BLaER1 treated with 17β-estradiol and CSF1 and Interleukin-3, amounts not matched to agents 10 nM and 100 nM (cell line): ENCODE measurements around the gene MINDY1.

ENCODE experiments used
- H3K27ac ChIP-seq, 11 experiments: shearing (Covaris generic); formaldehyde crosslinking; 2 replicates each; pipeline ENCODE4 v1.8.1; 2022
- H3K27me3 ChIP-seq, 11 experiments: shearing (Covaris generic); formaldehyde crosslinking; 2 replicates each; pipeline ENCODE4 v1.8.1; 2022
- H3K36me3 ChIP-seq, 11 experiments: shearing (Covaris generic); formaldehyde crosslinking; 2 replicates each; pipeline ENCODE4 v1.8.1; 2022
- H3K4me1 ChIP-seq, 10 experiments: shearing (Covaris generic); formaldehyde crosslinking; 2 replicates each; pipeline ENCODE4 v1.8.1; 2022
- H3K4me2 ChIP-seq, 11 experiments: shearing (Covaris generic); formaldehyde crosslinking; 2 replicates each; pipeline ENCODE4 v1.8.1; 2022
- H3K4me3 ChIP-seq, 10 experiments: shearing (Covaris generic); formaldehyde crosslinking; 2 replicates each; pipeline ENCODE4 v1.8.1; 2022
- H3K9ac ChIP-seq, 11 experiments: shearing (Covaris generic); formaldehyde crosslinking; 2 replicates each; pipeline ENCODE4 v1.8.1; 2022
- H3K9me3 ChIP-seq, 11 experiments: shearing (Covaris generic); formaldehyde crosslinking; replicated peaks in 1 of 11; 2 replicates each; pipeline ENCODE4 v1.8.1; 2022
- H4K20me1 ChIP-seq, 11 experiments: shearing (Covaris generic); formaldehyde crosslinking; 2 replicates each; pipeline ENCODE4 v1.8.1; 2022
- Cebpa-rat ChIP-seq, 11 experiments: shearing (Covaris generic); IDR thresholded peaks; 2 replicates each; pipeline ENCODE4 v1.8.1; 2022

Gene MINDY1

GRCh38 chr1:150999926-151000325 lies 6.8 kb downstream of the MINDY1 start:
- no peaks in the 10 kb centered on the region for H3K27me3 ChIP-seq
- TF ChIP-seq Cebpa-rat (IDR thresholded peaks at IDR 0.05) = no peak
- H3K4me2 ChIP-seq = peak overlapping the region; percentile 16 to 97 (median 65); a peak in 19 of 22 replicates
- peaks cover 42 to 72% (median 63%) of the 10 kb centered on the region in 10 experiments for H3K4me1 ChIP-seq
- H3K4me3 ChIP-seq = no peak overlapping the region
- H3K9me3 ChIP-seq = no peaks in the 10 kb centered on the region
- H3K36me3 ChIP-seq = peaks cover 25 to 66% (median 42%) of the 10 kb centered on the region in 11 experiments
- peak overlapping the region in 2 of 11 experiments; percentile 30 to 60; a peak in 2 of 22 replicates for H3K9ac ChIP-seq
- H4K20me1 ChIP-seq = peaks cover 0 to 10% (median 0%) of the 10 kb centered on the region in 11 experiments; a peak in 2 of 22 replicates
- H3K27ac ChIP-seq = peak overlapping the region in 7 of 11 experiments; percentile 47 to 67 (median 59); a peak in 11 of 22 replicates

- Histone ChIP-seq H3K9ac (peak overlapping the region; percentile 1 to 61 (median 37); a peak in 17 of 22 replicates), H3K36me3 (peaks cover 25 to 66% (median 42%) of the 10 kb centered on the region in 11 experiments), H4K20me1 (peaks cover 0 to 10% (median 0%) of the 10 kb centered on the region in 11 experiments; a peak in 2 of 22 replicates), H3K27me3 (no peaks in the 10 kb centered on the region), H3K4me1 (peaks cover 34 to 64% (median 56%) of the 10 kb centered on the region in 10 experiments), H3K4me2 (peak overlapping the region; percentile 16 to 97 (median 65); a peak in 20 of 22 replicates), H3K9me3 (no peaks in the 10 kb centered on the region), H3K4me3 (no peak overlapping the region), H3K27ac (peak overlapping the region in 10 of 11 experiments; percentile 23 to 67 (median 58); a peak in 20 of 22 replicates)
- no peak for TF ChIP-seq Cebpa-rat (IDR thresholded peaks at IDR 0.05)
These were observed 7.5 kb downstream of the MINDY1 start for GRCh38 chr1:150999051-150999674.

- Histone ChIP-seq H3K27ac (peak overlapping the region in 1 of 11 experiments; percentile 67; a peak in 1 of 22 replicates), H3K4me2 (no peak overlapping the region), H3K9me3 (no peaks in the 10 kb centered on the region), H3K36me3 (peaks cover 25 to 66% (median 42%) of the 10 kb centered on the region in 11 experiments), H4K20me1 (peaks cover 0 to 10% (median 0%) of the 10 kb centered on the region in 11 experiments; a peak in 2 of 22 replicates), H3K4me1 (peaks cover 22 to 52% (median 44%) of the 10 kb centered on the region in 10 experiments), H3K9ac (no peak overlapping the region), H3K27me3 (no peaks in the 10 kb centered on the region), H3K4me3 (no peak overlapping the region)
- TF ChIP-seq Cebpa-rat (IDR thresholded peaks at IDR 0.05) = no peak
These were observed 8.8 kb downstream of the MINDY1 start for GRCh38 chr1:150997949-150998348.

GRCh38 chr1:150997126-150997872 lies 9.4 kb downstream of the MINDY1 start:
- no peak overlapping the region for H3K4me2 ChIP-seq
- no peak for TF ChIP-seq Cebpa-rat (IDR thresholded peaks at IDR 0.05)
- no peaks in the 10 kb centered on the region for H3K27me3 ChIP-seq
- H3K9ac ChIP-seq = no peak overlapping the region
- no peak overlapping the region for H3K4me3 ChIP-seq
- peaks cover 0 to 8% (median 0%) of the 10 kb centered on the region in 11 experiments; a peak in 2 of 22 replicates for H4K20me1 ChIP-seq
- H3K9me3 ChIP-seq = no peaks in the 10 kb centered on the region
- H3K27ac ChIP-seq = peak overlapping the region in 1 of 11 experiments; percentile 12; a peak in 1 of 22 replicates
- H3K4me1 ChIP-seq = peaks cover 15 to 46% (median 37%) of the 10 kb centered on the region in 10 experiments
- peaks cover 25 to 61% (median 42%) of the 10 kb centered on the region in 11 experiments for H3K36me3 ChIP-seq

- Histone ChIP-seq H3K4me3 (no peak overlapping the region), H3K9ac (peak overlapping the region in 6 of 11 experiments; percentile 1 to 41 (median 28); a peak in 6 of 22 replicates)
- no peak for TF ChIP-seq Cebpa-rat (IDR thresholded peaks at IDR 0.05)
These were observed 10.8 kb downstream of the MINDY1 start for GRCh38 chr1:150995896-150996295.

GRCh38 chr1:150995460-150995859 lies 11.2 kb downstream of the MINDY1 start:
- Histone ChIP-seq H4K20me1 (0 out of 22 replicates have a peak, but pooled peaks cover 0 to 6% (median 0%) of the 10 kb centered on the region in 11 experiments), H3K4me2 (peak overlapping the region in 7 of 11 experiments; percentile 8 to 44 (median 23); a peak in 5 of 22 replicates), H3K9me3 (no peaks in the 10 kb centered on the region), H3K27me3 (no peaks in the 10 kb centered on the region), H3K9ac (peak overlapping the region in 6 of 11 experiments; percentile 1 to 41 (median 28); a peak in 6 of 22 replicates), H3K36me3 (peaks cover 14 to 46% (median 36%) of the 10 kb centered on the region in 11 experiments; a peak in 21 of 22 replicates), H3K27ac (peak overlapping the region in 6 of 11 experiments; percentile 18 to 45 (median 34); a peak in 8 of 22 replicates), H3K4me1 (peaks cover 12 to 27% (median 21%) of the 10 kb centered on the region in 10 experiments), H3K4me3 (no peak overlapping the region)
- TF ChIP-seq Cebpa-rat (IDR thresholded peaks at IDR 0.05) = no peak

More at GRCh38 chr1:150995896-150996295, 10.8 kb downstream of the MINDY1 start:
- peak overlapping the region in 7 of 11 experiments; percentile 8 to 44 (median 23); a peak in 5 of 22 replicates for H3K4me2 ChIP-seq
- H3K9me3 ChIP-seq = no peaks in the 10 kb centered on the region
- H3K36me3 ChIP-seq = peaks cover 17 to 50% (median 36%) of the 10 kb centered on the region in 11 experiments; a peak in 21 of 22 replicates
- H3K27ac ChIP-seq = peak overlapping the region in 6 of 11 experiments; percentile 18 to 45 (median 34); a peak in 8 of 22 replicates
- peaks cover 12 to 32% (median 23%) of the 10 kb centered on the region in 10 experiments for H3K4me1 ChIP-seq
- H4K20me1 ChIP-seq = 0 out of 22 replicates have a peak, but pooled peaks cover 0 to 6% (median 0%) of the 10 kb centered on the region in 11 experiments
- H3K27me3 ChIP-seq = no peaks in the 10 kb centered on the region

GRCh38 chr1:150994248-150994647 lies 12.5 kb downstream of the MINDY1 start:
- H3K9ac ChIP-seq = no peak overlapping the region
- no peaks in the 10 kb centered on the region for H3K9me3 ChIP-seq
- TF ChIP-seq Cebpa-rat (IDR thresholded peaks at IDR 0.05) = no peak
- H3K36me3 ChIP-seq = peaks cover 14 to 34% (median 27%) of the 10 kb centered on the region in 11 experiments; a peak in 21 of 22 replicates
- peaks cover 5 to 15% (median 10%) of the 10 kb centered on the region in 10 experiments for H3K4me1 ChIP-seq
- H4K20me1 ChIP-seq = 0 out of 22 replicates have a peak, but pooled peaks cover 0 to 6% (median 0%) of the 10 kb centered on the region in 11 experiments
- H3K4me2 ChIP-seq = no peak overlapping the region
- no peak overlapping the region for H3K4me3 ChIP-seq
- H3K27me3 ChIP-seq = no peaks in the 10 kb centered on the region
- no peak overlapping the region for H3K27ac ChIP-seq

- no peak for TF ChIP-seq Cebpa-rat (IDR thresholded peaks at IDR 0.05)
- Histone ChIP-seq H3K9me3 (no peaks in the 10 kb centered on the region), H3K27ac (no peak overlapping the region), H3K27me3 (no peaks in the 10 kb centered on the region), H3K4me2 (no peak overlapping the region), H4K20me1 (0 out of 22 replicates have a peak, but pooled peaks cover 0 to 3% (median 0%) of the 10 kb centered on the region in 11 experiments), H3K9ac (no peak overlapping the region), H3K4me3 (no peak overlapping the region), H3K4me1 (peaks cover 0 to 8% (median 4%) of the 10 kb centered on the region in 10 experiments; a peak in 7 of 20 replicates), H3K36me3 (peaks cover 8 to 19% (median 12%) of the 10 kb centered on the region in 11 experiments; a peak in 19 of 22 replicates)
These were observed 14.1 kb downstream of the MINDY1 start for GRCh38 chr1:150992626-150993025.
